Naive B cell (primary cell): ENCODE results near the gene CHST9. TPM values are rescaled to one million over a fixed set of nuclear protein-coding genes. Genes with fewer than 3 reads are reported as not detected.

Source experiments
- ATAC-seq, 2 donors: fragments of 150-1000 bp; cut with Tn5 transposase; 2 replicates each; pipeline ENCODE4 v1.10.0; 2021; ENCODE audit warnings: low read depth in 2 of 2, mild to moderate bottlenecking in 2 of 2, moderate library complexity in 2 of 2
- DNase-seq: peaks from one replicate; pipeline ENCODE4 v3.0.0; 2022
- H3K27ac Mint-ChIP-seq, 6 donors: one replicate each; pipeline ENCODE4 v1.8.0; 2020 to 2022; ENCODE audit warnings: mild to moderate bottlenecking in 6 of 6, mixed read lengths in 6 of 6, moderate library complexity in 5 of 6, inconsistent platforms in 2 of 6
- H3K27me3 Mint-ChIP-seq, 3 donors: one replicate each; pipeline ENCODE4 v1.8.0; 2021 to 2022; ENCODE audit warnings: mixed read lengths in 3 of 3, mild to moderate bottlenecking in 1 of 3
- H3K36me3 Mint-ChIP-seq, 2 donors: one replicate each; pipeline ENCODE4 v1.8.0; 2020 to 2022; ENCODE audit warnings: mixed read lengths in 2 of 2, inconsistent platforms in 1 of 2, mild to moderate bottlenecking in 1 of 2
- H3K4me1 Mint-ChIP-seq, 3 donors: one replicate each; pipeline ENCODE4 v1.8.0; 2020 to 2022; ENCODE audit warnings: mixed read lengths in 3 of 3, inconsistent platforms in 1 of 3, mild to moderate bottlenecking in 1 of 3, moderate library complexity in 1 of 3
- H3K4me3 Mint-ChIP-seq, 8 donors: one replicate each; pipeline ENCODE4 v1.8.0; 2020 to 2022; ENCODE audit warnings: mild to moderate bottlenecking in 8 of 8, mixed read lengths in 8 of 8, moderate library complexity in 8 of 8, inconsistent platforms in 2 of 8
- H3K9me3 Mint-ChIP-seq, 7 donors: one replicate each; pipeline ENCODE4 v1.8.0; 2020 to 2022; ENCODE audit warnings: mixed read lengths in 7 of 7, mild to moderate bottlenecking in 5 of 7, inconsistent platforms in 2 of 7, moderate library complexity in 1 of 7
- polyA plus RNA-seq, 6 donors: library from polyadenylated mRNA; unstranded; fragments of 300-500 nt; fragmentation: Illumina TruSeq; gene quantifications; one replicate each; pipeline ENCODE4 v1.2.3, GENCODE V29; 2021; ENCODE audit warnings: low read depth in 6 of 6

CHST9 gene
- polyA plus RNA-seq, 6 donors from 2014 or later = not detected

- no peaks in the 10 kb centered on the region for H3K4me1 Mint-ChIP-seq
- H3K9me3 Mint-ChIP-seq = peaks cover 0 to 9% (median 3%) of the 10 kb centered on the region in 7 donors
- no peak for ATAC-seq
- H3K4me3 Mint-ChIP-seq = no peak overlapping the region
- peaks cover 0 to 12% (median 8%) of the 10 kb centered on the region in 3 donors for H3K27me3 Mint-ChIP-seq
- no peak for DNase-seq
- H3K36me3 Mint-ChIP-seq = no peaks in the 10 kb centered on the region
- no peak overlapping the region for H3K27ac Mint-ChIP-seq
These were observed 265.5 kb downstream of the CHST9 start for GRCh38 chr18:26919627-26920026.

- Mint-ChIP-seq H3K36me3 (no peaks in the 10 kb centered on the region), H3K9me3 (peaks cover 0 to 9% (median 3%) of the 10 kb centered on the region in 7 donors), H3K27ac (no peak overlapping the region), H3K4me1 (no peaks in the 10 kb centered on the region), H3K4me3 (no peak overlapping the region), H3K27me3 (peaks cover 0 to 12% (median 8%) of the 10 kb centered on the region in 3 donors)
- ATAC-seq (no peak), DNase-seq (no peak)
These were observed 265.9 kb downstream of the CHST9 start for GRCh38 chr18:26919201-26919600.

GRCh38 chr18:26911840-26912239 lies 273.3 kb downstream of the CHST9 start:
- H3K36me3 Mint-ChIP-seq = no peaks in the 10 kb centered on the region
- H3K27ac Mint-ChIP-seq = no peak overlapping the region
- DNase-seq = no peak
- H3K9me3 Mint-ChIP-seq = peaks cover 0 to 8% (median 2%) of the 10 kb centered on the region in 7 donors
- no peak overlapping the region for H3K4me3 Mint-ChIP-seq
- peaks cover 0 to 2% (median 0%) of the 10 kb centered on the region in 3 donors for H3K27me3 Mint-ChIP-seq
- no peak for ATAC-seq
- no peaks in the 10 kb centered on the region for H3K4me1 Mint-ChIP-seq

GRCh38 chr18:26909599-26910290 lies 275.4 kb downstream of the CHST9 start:
- DNase-seq = no peak
- H3K36me3 Mint-ChIP-seq = no peaks in the 10 kb centered on the region
- H3K9me3 Mint-ChIP-seq = peaks cover 0 to 11% (median 4%) of the 10 kb centered on the region in 7 donors
- peaks cover 0 to 4% (median 0%) of the 10 kb centered on the region in 3 donors for H3K27me3 Mint-ChIP-seq
- no peak for ATAC-seq
- no peak overlapping the region for H3K27ac Mint-ChIP-seq
- no peaks in the 10 kb centered on the region for H3K4me1 Mint-ChIP-seq
- H3K4me3 Mint-ChIP-seq = no peak overlapping the region

- Mint-ChIP-seq H3K4me3 (no peak overlapping the region), H3K36me3 (peaks cover 0 to 6% of the 10 kb centered on the region in 2 donors), H3K4me1 (no peaks in the 10 kb centered on the region), H3K27ac (no peak overlapping the region), H3K9me3 (peaks cover 0 to 13% (median 9%) of the 10 kb centered on the region in 7 donors), H3K27me3 (peaks cover 0 to 4% (median 0%) of the 10 kb centered on the region in 3 donors)
- DNase-seq = no peak
- ATAC-seq = no peak
These were observed 276.2 kb downstream of the CHST9 start for GRCh38 chr18:26908906-26909305.

- Mint-ChIP-seq H3K27ac (no peak overlapping the region), H3K36me3 (peaks cover 0 to 7% of the 10 kb centered on the region in 2 donors), H3K27me3 (peaks cover 0 to 4% (median 0%) of the 10 kb centered on the region in 3 donors), H3K4me3 (no peak overlapping the region), H3K4me1 (no peaks in the 10 kb centered on the region), H3K9me3 (peaks cover 4 to 18% (median 15%) of the 10 kb centered on the region in 7 donors)
- DNase-seq (no peak), ATAC-seq (no peak)
These were observed 282.8 kb downstream of the CHST9 start for GRCh38 chr18:26902291-26902690.

- no peaks in the 10 kb centered on the region for H3K27me3 Mint-ChIP-seq
- no peak overlapping the region for H3K27ac Mint-ChIP-seq
- H3K4me1 Mint-ChIP-seq = no peaks in the 10 kb centered on the region
- DNase-seq (no peak), ATAC-seq (no peak)
- no peak overlapping the region for H3K4me3 Mint-ChIP-seq
- peaks cover 4 to 16% (median 9%) of the 10 kb centered on the region in 7 donors for H3K9me3 Mint-ChIP-seq
- peaks cover 0 to 7% of the 10 kb centered on the region in 2 donors for H3K36me3 Mint-ChIP-seq
These were observed 284.1 kb downstream of the CHST9 start for GRCh38 chr18:26901020-26901419.

- Mint-ChIP-seq H3K9me3 (peaks cover 0 to 4% (median 0%) of the 10 kb centered on the region in 7 donors), H3K27ac (no peak overlapping the region), H3K36me3 (no peaks in the 10 kb centered on the region), H3K4me1 (no peaks in the 10 kb centered on the region), H3K4me3 (no peak overlapping the region), H3K27me3 (peaks cover 0 to 4% (median 0%) of the 10 kb centered on the region in 3 donors)
- ATAC-seq = no peak
- no peak for DNase-seq
These were observed 290.7 kb downstream of the CHST9 start for GRCh38 chr18:26894426-26894825.

- no peak for DNase-seq
- H3K27ac Mint-ChIP-seq = no peak overlapping the region
- peaks cover 0 to 4% (median 0%) of the 10 kb centered on the region in 7 donors for H3K9me3 Mint-ChIP-seq
- no peak overlapping the region for H3K4me3 Mint-ChIP-seq
- no peaks in the 10 kb centered on the region for H3K4me1 Mint-ChIP-seq
- ATAC-seq = no peak
- H3K27me3 Mint-ChIP-seq = peaks cover 0 to 4% (median 0%) of the 10 kb centered on the region in 3 donors
- H3K36me3 Mint-ChIP-seq = no peaks in the 10 kb centered on the region
These were observed 291.1 kb downstream of the CHST9 start for GRCh38 chr18:26893996-26894395.

- DNase-seq (no peak), ATAC-seq (no peak)
- H3K27ac Mint-ChIP-seq = no peak overlapping the region
- H3K36me3 Mint-ChIP-seq = no peaks in the 10 kb centered on the region
- no peak overlapping the region for H3K4me3 Mint-ChIP-seq
- no peaks in the 10 kb centered on the region for H3K4me1 Mint-ChIP-seq
- H3K27me3 Mint-ChIP-seq = no peaks in the 10 kb centered on the region
- peaks cover 0 to 2% (median 0%) of the 10 kb centered on the region in 7 donors for H3K9me3 Mint-ChIP-seq
These were observed 296.8 kb downstream of the CHST9 start for GRCh38 chr18:26888259-26888658.

GRCh38 chr18:26875040-26875654 lies 310.0 kb downstream of the CHST9 start:
- peaks cover 0 to 5% (median 2%) of the 10 kb centered on the region in 7 donors for H3K9me3 Mint-ChIP-seq
- H3K36me3 Mint-ChIP-seq = no peaks in the 10 kb centered on the region
- H3K27ac Mint-ChIP-seq = no peak overlapping the region
- H3K4me3 Mint-ChIP-seq = no peak overlapping the region
- no peak for ATAC-seq
- H3K4me1 Mint-ChIP-seq = no peaks in the 10 kb centered on the region
- peaks cover 0 to 2% (median 0%) of the 10 kb centered on the region in 3 donors for H3K27me3 Mint-ChIP-seq
- no peak for DNase-seq

- Mint-ChIP-seq H3K36me3 (no peaks in the 10 kb centered on the region), H3K4me3 (no peak overlapping the region), H3K4me1 (no peaks in the 10 kb centered on the region), H3K27me3 (peaks cover 0 to 5% (median 0%) of the 10 kb centered on the region in 3 donors), H3K9me3 (peaks cover 0 to 7% (median 2%) of the 10 kb centered on the region in 7 donors), H3K27ac (no peak overlapping the region)
- ATAC-seq = no peak
- no peak for DNase-seq
These were observed 310.8 kb downstream of the CHST9 start for GRCh38 chr18:26874283-26874682.

- Mint-ChIP-seq H3K27ac (no peak overlapping the region), H3K27me3 (peaks cover 10 to 18% (median 15%) of the 10 kb centered on the region in 3 donors), H3K36me3 (no peaks in the 10 kb centered on the region), H3K9me3 (peaks cover 0 to 5% (median 0%) of the 10 kb centered on the region in 7 donors), H3K4me1 (no peaks in the 10 kb centered on the region), H3K4me3 (no peak overlapping the region)
- ATAC-seq = no peak
- DNase-seq = no peak
These were observed 315.5 kb downstream of the CHST9 start for GRCh38 chr18:26869640-26870039.
